ENCODE data around the gene MTARC2.
"Not testable (repeated sequence)": the region's sequence is repeated elsewhere in the genome, so short reads cannot be mapped to it uniquely, and the experiment has no call there.

The MTARC2 gene

GRCh38 chr1:220732137-220732536 is 16.0 kb upstream of the MTARC2 start:
- DNase-seq, result no peak

DNA sequence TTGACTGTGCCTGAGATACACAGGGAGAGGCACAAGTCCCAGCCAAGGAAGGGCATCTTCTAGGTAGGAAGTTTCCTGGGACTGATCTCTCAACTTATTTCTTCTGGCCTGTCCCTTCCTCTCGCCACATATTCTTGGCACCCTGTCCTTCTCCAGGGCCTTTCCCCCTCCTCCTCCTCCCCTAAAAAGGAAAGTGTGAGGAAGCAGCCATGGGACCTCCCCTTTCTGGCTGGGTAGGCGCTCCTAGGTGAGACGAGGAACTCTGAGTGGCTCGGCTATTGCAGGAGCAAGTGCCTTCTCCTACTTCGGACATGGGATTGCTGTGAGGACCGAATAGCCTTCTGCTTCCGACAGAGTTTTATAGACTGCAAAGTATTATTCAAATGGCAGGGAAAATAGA is 15.5 kb upstream of the MTARC2 start:
- no peak for DNase-seq

DNA sequence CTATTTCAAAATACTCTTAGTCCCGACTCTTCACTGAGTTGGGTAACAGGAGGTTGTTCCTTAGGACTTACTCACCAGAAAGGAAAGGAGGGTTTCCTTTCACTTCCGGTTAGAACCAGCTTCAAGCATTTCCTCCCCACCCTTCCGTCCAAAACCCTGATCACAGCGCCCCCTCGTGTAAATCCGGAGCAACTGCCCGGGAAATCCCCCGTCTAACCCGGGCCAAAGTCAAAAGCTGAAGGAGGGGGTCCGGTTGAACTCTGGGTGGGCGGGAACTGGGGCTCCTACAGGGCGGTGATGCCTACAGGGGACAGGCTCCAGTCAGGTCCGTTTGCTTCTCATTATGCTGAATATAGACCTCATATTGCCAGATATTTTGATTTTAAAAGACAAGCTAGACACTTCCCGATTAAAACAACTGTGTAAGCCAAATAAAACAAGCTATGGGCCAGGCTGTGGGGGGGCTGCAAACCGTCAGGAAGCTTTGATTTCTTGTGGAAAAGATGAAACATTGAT is 15.0 kb upstream of the MTARC2 start:
- peak in 46 of 58 donors; percentile 3 to 75 (median 34) for DNase-seq

- DNase-seq, result no peak
Observed at GRCh38 chr1:220734571-220735326, 13.4 kb upstream of the MTARC2 start.

DNA sequence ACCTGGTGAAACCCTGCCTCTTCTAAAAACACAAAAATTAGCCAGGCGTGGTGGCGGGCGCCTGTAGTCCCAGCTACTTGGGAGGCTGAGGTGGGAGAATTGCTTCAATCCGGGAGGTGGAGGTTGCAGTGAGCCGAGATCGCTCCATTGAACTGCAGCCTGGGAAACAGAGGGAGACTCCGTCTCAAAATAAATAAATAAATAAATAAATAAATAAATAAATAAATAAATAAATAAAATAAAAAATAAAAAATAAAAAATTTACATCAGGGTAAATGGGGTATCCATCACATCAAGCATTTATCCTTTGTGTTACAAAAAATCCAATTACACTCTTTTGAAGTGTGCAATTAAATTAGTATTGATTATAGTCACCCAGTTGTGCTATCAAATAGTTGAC is 11.8 kb upstream of the MTARC2 start:
- DNase-seq, result not testable (repeated sequence)

GRCh38 chr1:220741349-220741748 is 6.8 kb upstream of the MTARC2 start:
- DNase-seq, result no peak

DNA sequence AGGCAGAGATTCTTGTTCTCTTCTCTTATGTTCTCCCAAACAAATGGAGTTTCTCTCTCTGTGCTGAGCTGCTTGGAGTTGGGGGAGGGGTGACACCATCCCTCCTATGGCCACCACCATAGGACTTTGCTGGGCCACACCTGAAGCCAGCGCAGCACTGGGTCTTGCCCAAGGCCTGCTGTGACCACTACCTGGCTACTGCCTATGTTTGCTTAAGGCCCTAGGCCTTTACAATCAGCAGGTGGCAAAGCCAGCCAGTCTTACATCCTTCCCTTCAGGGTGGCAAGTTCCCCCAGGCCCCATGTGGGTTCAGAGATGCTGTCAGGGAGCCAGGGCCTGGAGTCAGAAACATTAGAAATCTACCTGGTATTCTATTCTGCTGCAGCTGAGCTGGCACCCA is 6.3 kb upstream of the MTARC2 start:
- DNase-seq, result no peak

DNA sequence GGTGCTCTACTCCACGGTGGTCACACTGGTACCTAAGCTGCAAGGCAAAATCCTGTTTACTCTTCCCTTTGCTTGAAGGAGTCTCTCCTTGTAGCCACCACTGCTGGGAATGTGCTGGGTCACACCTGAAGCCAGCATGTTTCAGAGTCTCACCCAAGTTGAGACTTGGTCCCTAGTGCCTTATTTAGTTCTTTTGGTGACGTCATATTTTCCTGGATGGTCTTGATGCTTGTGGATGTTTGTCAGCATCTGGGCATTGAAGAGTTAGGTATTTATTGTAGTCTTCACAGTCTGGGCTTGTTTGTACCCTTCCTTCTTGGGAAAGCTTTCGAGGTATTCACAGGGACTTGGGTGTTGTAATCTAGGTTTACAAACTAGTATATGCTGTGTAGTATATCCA is 5.6 kb upstream of the MTARC2 start:
- no peak for DNase-seq

DNA sequence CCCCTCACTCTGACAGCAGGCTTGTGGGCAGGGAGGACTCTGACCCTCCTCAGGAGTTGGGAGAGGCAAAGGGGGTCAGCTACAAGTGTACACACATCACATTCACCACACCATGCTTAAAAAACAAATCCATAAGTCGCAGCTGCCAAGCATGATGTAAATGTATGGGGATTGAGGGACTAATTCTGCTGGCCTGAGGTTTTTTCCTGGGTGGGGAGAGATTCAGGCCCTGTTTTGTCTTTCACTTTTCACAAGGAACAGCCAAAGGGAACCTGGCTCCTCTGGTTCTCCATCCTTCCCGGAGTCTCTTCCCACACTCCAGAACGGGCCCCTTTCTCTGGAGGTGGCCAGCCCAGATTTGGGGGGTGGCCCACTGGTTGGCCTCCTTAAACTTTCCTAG is 1.3 kb upstream of the MTARC2 start:
- DNase-seq, result no peak

DNA sequence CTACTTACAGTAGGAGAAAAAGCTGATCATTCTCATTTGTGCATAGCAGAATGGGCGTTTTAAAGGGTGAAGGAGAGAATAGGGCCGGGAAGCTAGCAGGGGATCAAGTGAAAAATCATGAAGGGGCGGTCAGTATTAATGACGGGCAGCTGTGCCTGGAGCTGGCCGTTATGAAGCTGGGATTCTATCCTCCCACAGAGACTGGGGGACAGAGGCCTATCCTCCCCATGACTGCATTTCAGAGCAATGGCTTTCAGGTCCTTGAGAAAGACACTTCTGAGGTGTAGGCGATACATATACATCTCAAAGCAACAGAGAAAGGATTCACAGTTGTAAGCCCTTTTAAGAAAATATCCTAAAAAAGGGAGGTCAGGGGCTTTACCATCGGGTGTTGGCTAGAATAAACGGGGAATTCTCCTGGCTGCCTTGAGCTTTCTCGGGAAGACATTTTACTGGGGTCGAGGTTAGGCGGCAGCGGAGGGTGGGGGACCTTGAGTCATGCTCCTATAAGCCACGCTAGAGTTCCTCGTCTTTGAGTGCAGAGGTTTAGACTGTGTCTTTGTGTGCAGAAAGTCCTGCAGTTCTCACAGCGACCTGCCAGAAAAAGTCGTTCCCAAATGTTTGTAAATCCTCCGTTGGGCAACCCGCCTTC is 559 bp upstream of the MTARC2 start:
- no peak for DNase-seq

DNA sequence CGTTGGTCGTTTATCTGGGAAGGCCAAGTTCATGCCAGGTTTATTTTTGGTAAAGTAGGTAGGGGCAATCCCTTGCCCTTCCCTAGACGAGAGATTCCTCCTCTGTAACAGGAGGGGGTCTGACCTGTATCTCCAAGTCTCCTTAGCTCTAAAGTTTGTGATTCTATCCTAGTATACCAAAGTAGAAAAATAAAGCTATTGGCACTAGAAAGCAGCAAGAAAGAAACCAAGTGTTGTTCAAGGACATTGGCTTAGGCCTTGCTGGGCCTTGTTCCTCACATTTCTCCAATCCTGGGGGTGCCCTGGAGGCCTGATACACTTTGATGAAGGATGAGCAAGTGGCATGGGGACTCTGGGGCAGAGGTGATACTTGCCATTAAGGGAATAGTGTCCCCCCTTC is 814 bp downstream of the MTARC2 start:
- peak in 1 of 58 donors; percentile 14 for DNase-seq

- DNase-seq, result peak in 2 of 58 donors; percentile 3 to 10
Observed at GRCh38 chr1:220750131-220750515, 2.0 kb downstream of the MTARC2 start.

- DNase-seq, result no peak
Observed at GRCh38 chr1:220751111-220751510, 3.0 kb downstream of the MTARC2 start.

- DNase-seq, result no peak
Observed at GRCh38 chr1:220754212-220754917, 6.2 kb downstream of the MTARC2 start.

DNA sequence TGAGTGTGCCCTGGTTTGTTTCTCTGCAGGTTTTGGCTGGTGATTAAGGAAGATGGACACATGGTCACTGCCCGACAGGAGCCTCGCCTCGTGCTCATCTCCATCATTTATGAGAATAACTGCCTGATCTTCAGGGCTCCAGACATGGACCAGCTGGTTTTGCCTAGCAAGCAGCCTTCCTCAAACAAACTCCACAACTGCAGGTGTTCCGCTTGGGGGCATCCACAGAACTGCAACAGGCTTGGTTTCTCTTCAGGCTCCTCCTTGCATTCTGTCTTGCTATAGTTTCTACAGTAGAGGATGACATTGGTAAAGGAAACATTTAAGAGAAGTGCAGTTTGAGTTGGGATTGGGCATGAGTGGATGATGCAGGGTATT is 6.8 kb downstream of the MTARC2 start:
- no peak for DNase-seq

GRCh38 chr1:220755309-220755708 is 7.2 kb downstream of the MTARC2 start:
- no peak for DNase-seq

- DNase-seq, result no peak
Observed at GRCh38 chr1:220757441-220757840, 9.3 kb downstream of the MTARC2 start.

DNA sequence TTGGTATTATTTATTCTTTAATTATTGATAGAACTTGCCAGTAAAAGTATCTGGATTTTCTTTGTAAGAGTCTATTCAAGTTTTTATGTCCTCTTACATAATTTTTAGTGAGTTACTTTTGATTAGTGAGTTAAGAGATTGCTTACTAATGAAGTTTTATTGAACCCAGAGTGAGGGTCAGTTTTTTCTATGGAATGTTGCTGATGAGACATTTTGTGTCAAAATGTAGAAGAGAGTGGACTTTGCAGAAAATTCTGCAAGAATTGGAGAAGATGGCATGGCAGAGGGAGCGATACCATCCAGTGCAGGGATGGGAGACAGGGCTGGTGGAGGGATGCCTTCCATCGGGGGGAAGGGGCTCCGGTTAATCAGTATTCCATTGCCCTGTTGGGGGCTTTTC is 11.0 kb downstream of the MTARC2 start:
- DNase-seq, result no peak

GRCh38 chr1:220761688-220762427 is 13.7 kb downstream of the MTARC2 start:
- no peak for DNase-seq

- no peak for DNase-seq
Observed at GRCh38 chr1:220764757-220765156, 16.6 kb downstream of the MTARC2 start.

DNA sequence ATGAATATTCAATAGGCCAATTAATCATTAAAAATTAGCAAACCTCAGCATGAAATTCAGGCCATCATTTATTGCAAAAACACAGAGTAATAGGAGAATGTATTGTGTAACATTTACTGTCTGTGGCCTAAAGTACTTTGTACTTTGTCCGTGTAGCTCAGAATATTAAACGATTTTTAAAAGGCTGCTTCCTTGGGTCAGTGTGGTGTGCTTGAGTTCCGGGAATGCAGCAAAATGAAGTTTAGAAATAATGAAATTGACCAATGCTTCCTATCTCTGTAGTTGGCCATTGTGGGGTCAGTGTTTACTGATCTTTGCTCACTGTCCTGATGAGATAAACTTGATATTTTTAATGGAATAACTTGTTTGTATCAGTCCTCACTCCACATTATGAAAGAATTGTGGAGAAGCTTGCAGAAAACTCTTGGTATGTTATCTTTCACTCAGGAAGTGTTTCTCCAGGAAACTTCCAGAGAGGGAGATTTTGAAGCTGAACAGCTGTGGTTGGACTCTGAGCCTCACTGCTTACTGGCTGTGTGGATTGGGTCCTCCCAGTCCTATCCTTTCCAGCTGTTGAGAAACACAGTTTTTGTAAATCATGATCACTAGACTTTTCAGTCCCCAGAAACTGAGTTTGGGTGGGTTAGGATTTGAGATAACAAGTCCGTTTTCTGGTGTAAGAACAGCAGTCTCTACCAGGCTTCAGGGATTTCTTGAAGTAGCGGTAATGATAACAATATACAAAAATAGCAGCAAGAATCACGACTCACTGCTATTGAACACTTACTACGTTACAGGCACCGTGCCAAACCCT is 19.4 kb downstream of the MTARC2 start:
- DNase-seq, result no peak
